GM19468 (cell line): Measurements from ENCODE around the gene TRPM5.
"Not testable (repeated sequence)": the region's sequence is repeated elsewhere in the genome, so short reads cannot be mapped to it uniquely, and the experiment has no call there.

ENCODE experiments used
- ATAC-seq: cut with Tn5 transposase; IDR thresholded peaks from one replicate; pipeline ENCODE4 v1.9.1; 2021; ENCODE audit warnings: mild to moderate bottlenecking, moderate library complexity, moderate number of reproducible peaks; ENCODE audit not compliant: unreplicated experiment; ENCODE audit errors: extremely low read depth

TRPM5 gene, protein sequence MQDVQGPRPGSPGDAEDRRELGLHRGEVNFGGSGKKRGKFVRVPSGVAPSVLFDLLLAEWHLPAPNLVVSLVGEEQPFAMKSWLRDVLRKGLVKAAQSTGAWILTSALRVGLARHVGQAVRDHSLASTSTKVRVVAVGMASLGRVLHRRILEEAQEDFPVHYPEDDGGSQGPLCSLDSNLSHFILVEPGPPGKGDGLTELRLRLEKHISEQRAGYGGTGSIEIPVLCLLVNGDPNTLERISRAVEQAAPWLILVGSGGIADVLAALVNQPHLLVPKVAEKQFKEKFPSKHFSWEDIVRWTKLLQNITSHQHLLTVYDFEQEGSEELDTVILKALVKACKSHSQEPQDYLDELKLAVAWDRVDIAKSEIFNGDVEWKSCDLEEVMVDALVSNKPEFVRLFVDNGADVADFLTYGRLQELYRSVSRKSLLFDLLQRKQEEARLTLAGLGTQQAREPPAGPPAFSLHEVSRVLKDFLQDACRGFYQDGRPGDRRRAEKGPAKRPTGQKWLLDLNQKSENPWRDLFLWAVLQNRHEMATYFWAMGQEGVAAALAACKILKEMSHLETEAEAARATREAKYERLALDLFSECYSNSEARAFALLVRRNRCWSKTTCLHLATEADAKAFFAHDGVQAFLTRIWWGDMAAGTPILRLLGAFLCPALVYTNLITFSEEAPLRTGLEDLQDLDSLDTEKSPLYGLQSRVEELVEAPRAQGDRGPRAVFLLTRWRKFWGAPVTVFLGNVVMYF (N-terminal part only)

DNA sequence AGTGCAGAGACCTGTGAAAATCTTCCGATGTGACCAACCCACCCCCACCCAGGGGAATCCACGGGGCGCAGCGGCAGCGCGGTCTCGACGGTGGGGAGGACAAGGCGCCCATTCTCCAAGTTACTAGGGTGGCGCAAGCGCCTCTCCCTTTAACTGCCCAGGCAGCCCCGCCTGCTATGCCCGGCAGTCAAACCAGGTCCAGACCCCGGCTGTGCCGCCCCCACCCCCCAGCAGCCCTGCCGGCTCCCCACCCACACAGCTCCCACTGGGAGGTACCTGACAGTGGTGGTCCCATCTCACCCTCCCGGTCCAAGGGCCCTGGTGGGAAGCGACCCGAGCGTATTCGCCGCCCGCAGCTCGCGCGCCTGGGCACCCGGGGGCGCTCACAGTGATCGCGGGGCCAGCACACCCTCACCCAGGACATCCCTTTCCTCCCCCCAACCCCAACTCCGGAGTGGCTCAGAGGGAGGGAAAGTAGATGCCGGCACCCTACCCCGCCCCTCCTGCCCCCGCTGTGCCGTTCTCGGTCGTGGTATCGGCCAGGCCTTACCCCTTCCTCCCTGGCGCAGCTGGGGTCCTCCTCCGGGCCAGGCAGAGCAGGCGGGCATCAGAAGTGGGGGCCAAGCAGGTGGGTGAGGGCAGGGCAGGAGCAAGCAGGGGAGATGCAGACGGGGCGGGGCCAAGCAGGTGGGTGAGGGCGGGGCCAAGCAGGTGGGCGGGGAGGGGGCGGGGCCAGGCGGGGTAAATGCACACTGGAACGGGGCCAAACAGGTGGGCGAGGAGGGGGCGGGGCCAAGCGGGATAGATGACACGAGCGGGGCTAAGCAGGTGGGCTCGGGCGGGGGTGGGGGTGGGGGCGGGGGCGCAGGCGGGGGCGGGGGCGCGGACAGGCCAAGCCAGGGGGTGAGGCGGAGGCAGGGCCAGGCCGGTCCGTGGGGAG lies at the start of gene TRPM5:
TSS of gene TRPM5 (minus strand) at position 634 of the 940 bp plus-strand sequence. CDS start 21,478 bp downstream, outside the sequence.
- ATAC-seq, result no peak

DNA sequence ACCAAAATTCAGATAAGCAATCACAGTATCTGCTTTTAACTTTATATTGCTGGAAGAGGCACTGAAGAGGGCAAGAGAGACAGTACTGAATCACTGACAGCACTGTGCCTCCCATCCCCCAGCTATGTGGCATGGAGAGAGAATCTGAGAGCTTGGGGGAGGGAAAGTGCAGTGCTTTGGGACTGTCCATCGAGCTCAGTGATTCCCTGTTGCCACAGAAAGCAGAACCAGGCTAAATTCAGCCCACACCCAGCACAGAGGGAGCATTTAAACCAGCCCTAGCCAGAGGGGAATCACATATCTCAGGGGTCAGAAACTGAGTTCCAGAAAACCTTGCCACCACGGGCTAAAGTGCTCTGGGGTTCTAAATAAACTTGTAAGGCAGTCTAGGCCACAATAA lies 44.8 kb upstream of the TRPM5 start:
- no peak for ATAC-seq

DNA sequence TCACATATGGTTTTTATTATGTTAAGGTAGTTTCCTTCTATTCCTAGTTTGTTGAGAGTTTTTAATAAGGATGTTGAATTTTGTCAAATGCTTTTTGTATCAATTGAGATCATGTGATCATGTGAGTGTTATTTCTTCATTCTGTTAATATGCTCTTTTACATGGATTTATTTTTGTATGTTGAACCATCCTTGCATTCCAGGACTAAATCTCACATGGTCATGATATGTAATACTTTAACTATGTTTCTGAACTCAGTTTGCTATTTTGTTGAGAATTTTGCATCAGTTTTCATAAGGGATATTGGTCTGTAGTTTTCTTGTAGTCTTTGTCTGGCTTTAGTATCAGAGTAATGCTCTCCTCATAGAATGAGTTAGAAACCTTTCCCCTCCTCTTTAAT lies 43.7 kb upstream of the TRPM5 start:
- no peak for ATAC-seq

DNA sequence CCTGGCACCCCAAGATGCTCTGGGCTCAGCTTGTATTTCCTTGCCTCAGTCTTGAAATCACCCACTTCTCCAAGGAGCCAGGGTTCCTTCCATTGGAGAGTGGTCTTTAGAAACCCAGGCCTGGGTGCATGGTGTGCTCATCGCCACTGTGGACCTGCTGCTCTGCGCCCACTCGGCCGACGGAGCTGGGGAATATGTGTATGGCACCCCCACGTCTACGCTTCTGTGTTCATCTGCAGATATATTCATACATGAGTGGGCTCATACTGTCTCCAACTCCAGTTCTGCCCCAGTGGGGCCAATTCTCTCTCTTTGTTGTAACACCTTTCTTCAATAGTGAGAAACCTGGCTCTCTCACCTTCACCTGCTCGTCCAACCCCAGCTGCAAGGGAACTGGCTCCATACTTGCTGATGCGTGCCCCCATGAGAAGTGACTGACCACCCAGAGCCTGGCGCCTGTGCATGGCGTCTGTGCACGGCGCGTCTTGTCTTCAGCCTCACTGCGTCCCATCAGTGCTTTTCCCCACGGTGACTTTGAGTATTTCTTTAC lies 40.3 kb upstream of the TRPM5 start:
- ATAC-seq, result no peak

DNA sequence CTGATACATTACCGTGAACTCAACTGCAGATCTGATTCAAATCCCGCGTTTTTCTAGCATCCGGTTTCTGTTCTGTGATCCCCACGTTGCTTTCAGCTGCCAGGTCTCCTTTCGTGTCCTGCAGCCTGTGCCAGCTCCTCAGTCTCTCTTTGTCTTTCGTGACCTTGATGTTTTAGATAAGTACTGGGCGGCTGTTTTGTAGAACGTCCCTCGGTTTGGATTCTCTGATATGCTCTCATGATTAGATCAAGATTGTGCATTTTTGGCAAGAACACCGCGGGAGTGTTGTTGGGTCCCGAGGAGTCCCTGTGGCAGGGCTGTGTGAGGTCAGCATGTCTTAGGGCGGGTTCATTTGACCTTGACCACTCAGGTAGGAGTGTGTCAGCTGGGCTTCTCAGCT lies 39.1 kb upstream of the TRPM5 start:
- ATAC-seq, result no peak

DNA sequence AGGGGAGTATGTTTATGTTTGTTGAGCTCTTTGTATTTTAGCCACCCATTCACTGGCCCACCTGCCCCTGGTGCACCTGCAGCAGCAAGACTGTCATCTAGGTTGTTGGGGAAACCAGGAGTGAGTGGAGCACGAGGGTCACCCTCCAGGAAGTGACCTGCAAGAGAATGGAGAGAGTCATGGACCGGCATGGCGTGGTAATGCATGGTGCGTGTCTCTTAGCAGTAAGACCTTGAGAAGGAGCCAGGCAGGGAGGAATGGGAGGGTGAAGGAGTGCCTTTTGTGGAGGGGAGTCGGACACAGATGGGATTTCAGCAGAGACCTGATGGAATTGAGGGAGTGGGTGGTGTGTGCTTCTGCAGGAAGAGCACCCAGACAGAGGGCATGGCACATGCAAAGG lies 38.4 kb upstream of the TRPM5 start:
- no peak for ATAC-seq

DNA sequence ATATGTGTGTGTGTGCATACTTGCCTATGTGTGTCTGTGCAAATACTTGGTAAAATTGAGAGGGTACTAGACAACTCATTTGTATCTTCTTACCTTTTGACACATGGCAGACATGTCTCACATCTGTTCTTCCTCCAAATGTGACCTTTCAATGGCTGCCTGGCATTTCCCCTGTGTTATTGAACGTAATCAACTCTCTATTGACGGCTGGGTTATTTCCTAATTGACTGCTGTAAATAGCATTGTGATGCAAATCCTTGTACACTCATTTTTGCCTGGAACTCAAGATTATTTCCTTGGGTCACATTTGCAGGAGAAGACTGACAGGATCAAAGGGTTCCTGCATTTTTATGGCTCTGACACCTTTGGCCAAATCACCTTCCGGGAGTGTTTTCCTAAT lies 37.9 kb upstream of the TRPM5 start:
- ATAC-seq, result no peak

DNA sequence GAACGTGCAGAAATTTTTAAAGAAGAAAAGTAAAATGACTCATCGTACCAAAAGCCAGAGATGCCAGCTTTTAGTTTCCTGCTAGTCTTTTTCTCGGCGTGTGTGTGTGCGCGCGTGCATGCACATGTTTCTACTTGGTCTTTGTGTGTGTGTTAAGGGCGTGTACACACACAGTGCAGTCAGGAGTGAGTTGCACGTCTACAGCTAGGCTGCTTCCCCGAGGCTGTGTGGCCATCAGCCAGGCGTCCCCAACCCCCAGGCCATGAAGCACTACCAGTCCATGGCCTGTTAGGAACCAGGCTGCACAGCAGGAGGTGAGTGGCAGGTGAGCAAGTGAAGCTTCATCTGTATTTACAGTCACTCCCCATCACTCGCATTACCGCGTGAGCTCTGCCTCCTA lies 36.9 kb upstream of the TRPM5 start:
- ATAC-seq, result no peak

DNA sequence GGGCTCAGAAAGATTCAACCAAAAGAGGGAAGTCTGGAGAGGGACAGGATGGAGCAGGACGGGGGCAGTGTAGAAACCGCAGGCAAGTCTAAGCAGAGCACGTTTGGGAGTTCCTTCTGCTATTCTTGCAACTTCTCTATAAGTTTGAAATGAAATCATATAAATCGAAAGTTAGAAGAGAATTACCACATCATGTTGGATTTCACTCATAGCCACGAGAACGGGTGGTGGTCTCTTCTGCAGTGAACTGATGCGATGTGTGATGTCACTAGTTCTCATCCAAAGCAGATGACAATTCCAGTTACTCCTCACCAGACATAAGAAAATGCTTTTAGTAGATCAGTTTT lies 36.5 kb upstream of the TRPM5 start:
- no peak for ATAC-seq

DNA sequence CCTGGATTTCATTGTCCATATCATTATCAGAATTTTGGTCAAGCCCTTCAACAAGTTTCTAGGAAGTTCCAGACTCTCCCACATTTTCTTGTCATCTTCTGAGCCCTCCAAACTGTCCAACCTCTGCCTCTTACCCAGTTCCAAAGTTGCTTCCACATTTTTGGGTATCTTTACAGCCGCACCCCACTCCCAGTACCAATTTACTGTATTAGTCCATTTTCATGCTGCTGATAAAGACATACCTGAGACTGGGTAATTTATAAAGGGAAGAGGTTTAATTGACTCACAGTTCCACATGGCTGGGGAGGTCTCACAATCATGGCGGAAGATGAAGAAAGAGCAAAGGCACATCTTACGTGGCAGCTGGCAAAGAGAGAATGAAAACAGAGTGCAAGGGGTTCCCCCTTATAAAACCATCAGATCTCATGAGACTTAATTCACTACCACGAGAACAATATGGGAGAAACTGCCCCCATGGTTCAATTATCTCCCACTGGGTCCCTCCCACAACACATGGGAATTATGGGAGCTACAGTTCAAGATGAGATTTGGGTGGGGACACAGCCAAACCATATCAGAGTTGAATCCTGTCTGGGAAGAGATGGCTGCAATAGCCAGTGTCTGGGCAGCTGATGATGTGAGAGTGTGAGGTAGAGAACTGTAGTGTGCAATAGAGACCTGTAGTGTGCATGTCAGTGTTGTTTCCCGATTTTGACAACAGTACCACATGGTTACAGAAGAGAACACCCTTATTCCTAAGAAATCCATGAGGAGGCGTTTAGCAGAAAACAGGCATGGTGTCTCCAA lies 36.0 kb upstream of the TRPM5 start:
- not testable (repeated sequence) for ATAC-seq

DNA sequence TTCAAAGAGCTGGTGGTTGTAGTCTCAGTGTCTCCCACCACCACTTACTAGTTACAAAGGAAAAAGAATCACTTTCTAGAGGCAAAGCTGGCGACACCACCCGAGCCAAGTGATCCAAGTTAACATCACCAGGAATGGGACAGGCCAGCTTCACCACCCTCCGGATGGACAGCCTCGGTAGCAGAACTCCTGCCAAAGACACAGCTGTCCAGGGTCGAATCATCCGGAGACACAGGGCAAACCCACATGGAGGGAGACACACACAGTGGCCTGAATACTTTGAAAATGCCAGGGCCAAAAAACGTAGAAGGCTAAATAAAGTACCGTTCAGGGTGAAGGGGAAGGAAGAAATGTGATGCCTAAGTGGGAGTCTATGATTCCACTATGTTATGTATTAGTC lies 33.6 kb upstream of the TRPM5 start:
- no peak for ATAC-seq

DNA sequence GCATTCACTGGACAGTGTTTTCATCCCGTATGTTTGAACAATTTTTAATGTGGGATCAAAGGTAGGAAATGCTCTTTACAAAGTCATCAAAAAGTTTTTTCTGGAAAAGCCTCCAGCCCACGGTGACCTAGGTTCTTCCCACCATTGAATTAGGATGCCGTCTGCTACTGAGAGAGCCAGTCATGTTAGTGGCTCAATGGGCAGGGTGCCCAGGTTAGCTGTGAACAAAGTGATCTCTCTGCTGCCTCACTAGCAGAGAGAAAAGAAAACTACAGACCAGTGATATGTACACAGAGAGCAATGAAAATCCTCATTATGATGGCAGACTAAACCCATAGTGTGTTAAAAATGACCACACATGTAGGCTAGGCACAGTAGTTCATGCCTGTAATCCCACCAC lies 32.9 kb upstream of the TRPM5 start:
- no peak for ATAC-seq

DNA sequence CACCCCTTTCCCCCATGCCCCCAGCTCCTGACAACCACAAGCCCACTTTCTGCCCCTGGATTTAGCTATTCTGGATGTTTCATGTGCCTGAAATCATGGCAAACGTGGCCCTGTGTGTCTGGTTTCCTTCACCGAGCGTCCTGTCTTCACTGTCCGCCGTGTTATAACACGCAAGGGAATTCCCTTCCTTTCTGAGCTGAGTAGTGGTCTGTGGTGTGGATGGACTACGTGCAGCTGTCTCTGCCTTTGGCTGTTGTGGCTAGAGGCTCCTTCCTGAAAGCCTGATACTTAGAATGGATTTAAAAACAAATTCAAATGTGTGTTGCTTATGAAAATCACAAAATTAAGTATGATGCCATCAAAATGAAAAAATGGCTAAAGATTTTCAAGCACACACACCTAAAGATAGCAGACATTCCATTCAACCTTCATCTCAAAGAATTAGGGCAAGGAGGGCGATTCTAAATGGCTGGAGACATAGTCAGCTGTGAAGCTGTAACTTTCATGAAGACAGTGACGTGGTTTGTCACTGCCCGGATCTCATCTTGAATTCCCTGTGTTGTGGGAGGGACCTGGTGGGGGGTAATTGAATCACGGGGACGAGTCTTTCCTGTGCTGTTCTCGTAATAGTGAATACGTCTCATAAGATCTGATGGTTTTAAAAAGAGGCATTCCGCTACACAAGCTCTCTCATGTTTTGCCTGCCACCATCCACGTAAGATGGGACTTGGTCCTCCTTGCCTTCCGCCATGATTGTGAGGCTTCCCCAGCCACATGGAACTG lies 31.0 kb upstream of the TRPM5 start:
- no peak for ATAC-seq

DNA sequence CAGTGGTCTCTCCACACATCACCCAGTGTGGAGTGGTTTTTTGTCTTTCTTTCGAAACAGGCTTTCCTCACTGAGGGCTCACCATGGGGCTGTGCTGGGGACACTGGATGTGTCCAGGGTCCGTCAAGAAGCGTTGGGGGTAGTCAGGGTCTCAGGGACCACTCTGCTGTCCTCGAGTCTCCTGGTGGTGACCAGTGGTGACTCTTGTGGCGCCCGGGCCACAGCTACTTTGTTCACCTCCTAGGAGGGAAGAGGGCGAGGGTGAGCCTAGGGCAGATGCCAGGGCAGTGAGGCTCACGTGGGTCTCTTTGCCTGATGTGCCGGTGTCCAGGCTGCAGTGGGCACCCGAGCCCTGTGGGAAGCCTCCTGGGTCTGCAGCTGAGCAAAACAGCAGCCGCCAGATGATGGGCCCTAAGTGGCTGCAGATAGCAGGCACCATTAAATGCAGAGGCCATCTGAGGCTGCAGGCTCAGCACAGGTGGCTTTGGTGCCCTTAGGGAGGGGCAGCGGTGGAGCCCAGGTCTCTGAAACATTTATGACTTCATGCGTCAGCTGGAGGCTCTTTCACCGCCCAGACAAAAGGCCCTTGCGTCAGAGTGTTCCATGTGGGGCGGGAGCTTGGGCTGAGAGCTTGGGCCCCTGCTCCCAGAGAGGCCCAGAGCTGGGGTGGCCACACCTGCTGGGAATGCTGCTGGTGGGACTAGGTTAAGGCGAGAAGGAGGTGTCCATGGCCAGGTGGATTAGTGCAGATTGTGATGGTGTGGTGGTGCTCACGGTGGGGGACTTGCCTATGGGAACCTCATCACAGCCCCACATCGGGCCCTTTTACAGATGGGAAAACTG lies 30.0 kb upstream of the TRPM5 start:
- no peak for ATAC-seq

DNA sequence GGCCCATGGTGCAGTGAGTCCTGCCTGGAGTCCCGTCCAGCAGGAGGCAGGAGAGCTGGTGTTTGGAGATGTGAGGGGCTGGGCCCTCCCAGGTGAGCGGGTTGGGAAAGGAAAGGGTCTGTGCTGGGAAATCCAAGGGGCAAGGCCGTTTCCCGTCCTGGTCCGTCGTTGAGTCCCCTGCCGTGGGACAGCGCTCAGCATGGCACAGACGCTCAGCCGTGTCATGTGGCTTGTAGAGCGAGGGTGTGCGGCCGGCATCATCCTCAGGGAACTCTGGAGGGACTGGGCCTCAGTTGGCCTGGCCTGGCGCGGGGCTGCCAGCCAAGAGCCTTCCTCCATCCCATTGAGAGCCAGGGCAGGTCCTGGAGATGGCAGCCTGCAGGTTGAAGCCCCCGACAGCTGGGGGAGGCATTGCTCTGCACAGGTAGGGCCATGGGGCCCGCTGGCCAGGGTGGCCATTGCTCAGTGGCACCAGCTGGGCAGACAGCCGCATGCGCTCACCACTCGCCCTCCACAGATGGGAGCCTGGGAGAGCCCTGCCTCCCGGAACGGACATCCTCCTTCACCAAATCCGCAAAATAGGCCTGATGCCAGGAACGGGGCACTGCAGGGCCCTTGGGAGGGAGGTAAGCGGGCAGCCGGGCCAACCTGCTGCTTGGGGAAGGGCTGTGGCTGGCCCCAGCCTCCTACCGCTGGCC lies 29.2 kb upstream of the TRPM5 start:
- ATAC-seq, result no peak

DNA sequence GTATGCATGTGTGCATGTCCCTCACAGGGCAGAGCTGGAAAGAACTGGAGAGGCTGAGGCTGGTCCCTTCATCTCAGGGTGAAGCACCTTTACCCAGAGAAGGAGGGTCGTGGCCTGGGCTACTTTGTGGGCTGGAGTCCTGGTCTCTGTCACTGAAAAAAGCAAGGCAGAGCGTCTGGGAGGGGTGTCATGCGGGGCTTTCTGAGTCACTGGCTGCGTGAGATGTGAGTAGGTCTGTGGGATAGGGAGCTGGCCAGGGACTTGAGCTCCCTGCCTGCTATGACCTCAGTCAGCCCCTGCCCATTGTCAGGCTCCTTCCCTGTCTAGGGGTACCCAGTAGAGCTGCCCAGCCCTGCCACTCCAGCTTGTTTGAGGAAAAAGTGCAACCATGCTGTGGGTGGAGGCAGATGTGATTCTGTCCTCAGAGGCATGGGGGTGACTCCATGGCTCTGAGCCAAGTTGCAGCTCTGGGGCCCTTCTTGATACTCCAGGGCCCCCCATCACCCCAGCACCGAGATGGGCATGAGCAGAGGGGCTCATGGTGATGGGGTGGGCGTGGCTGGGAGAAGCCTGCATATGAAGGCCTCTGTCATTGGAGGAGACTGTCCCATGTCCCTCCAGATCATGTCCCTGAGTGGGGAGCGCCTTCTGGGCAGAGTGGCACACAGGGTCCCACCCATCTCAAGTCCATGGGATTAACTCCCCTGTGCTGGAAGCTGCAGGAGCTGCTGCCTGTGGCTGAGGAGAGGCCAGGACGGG lies 28.3 kb upstream of the TRPM5 start:
- no peak for ATAC-seq

DNA sequence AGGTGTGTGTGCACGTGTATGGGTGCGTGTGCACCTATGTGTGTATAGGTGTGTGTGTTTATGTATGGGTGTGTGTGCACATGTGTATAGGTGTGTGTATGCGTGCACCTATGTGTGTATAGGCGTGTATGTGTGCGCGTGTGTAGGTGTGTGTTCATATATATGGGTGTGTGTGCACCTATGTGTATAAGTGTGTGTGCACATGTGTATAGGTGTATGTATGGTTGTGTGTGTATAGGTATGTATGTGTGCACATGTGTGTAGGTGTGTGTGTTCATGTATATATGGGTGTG lies 27.4 kb upstream of the TRPM5 start:
- ATAC-seq, result no peak
